Vagina (tissue), 2 donors: ENCODE data around the gene STK39. TPM values are rescaled to one million over a fixed set of nuclear protein-coding genes. Genes with fewer than 3 reads are reported as not detected.

ENCODE experiments used
- DNase-seq, 2 donors: peaks; one replicate each; pipeline ENCODE4 v3.0.0-alpha.2; 2017; ENCODE audit errors: extremely low spot score in 2 of 2
- H3K27ac ChIP-seq: fragments of 200-600 bp; sonication (generic); one replicate; pipeline ENCODE4 v1.5.1; 2019
- H3K27me3 ChIP-seq: fragments of 200-600 bp; sonication (generic); one replicate; pipeline ENCODE4 v1.5.1; 2019
- H3K36me3 ChIP-seq, 2 donors: fragments of 200-600 bp; sonication (generic); one replicate each; pipeline ENCODE4 v1.5.1; 2017 to 2019
- H3K4me1 ChIP-seq: fragments of 200-600 bp; sonication (generic); one replicate; pipeline ENCODE4 v1.5.1; 2019
- H3K4me3 ChIP-seq, 2 donors: fragments of 200-600 bp; sonication (generic); 1 replicate in 1 of 2; 2 replicates in 1 of 2; pipeline ENCODE4 v1.5.1; 2016 to 2019
- H3K9me3 ChIP-seq: fragments of 200-600 bp; sonication (generic); one replicate; pipeline ENCODE4 v1.5.1; 2019
- CTCF ChIP-seq, 3 experiments: fragments of 450-650 bp in 2 of 3; fragments of 200-600 bp in 1 of 3; sonication (generic) in 1 of 3; IDR thresholded peaks; one replicate each; pipeline ENCODE4 v1.5.1; 2017 to 2019; ENCODE audit warnings: antibody characterized with exemption in 3 of 3, mild to moderate bottlenecking in 2 of 3, moderate library complexity in 2 of 3
- POLR2A ChIP-seq, 2 donors: fragments of 450-650 bp; IDR thresholded peaks; one replicate each; pipeline ENCODE4 v1.6.1; 2017; ENCODE audit warnings: antibody characterized with exemption in 2 of 2, mild to moderate bottlenecking in 2 of 2, moderate library complexity in 2 of 2
- POLR2AphosphoS5 ChIP-seq, 2 donors: sonication (generic); formaldehyde crosslinking; IDR thresholded peaks; one replicate each; pipeline ENCODE4 v1.9.0; 2017; ENCODE audit warnings: antibody characterized with exemption in 2 of 2, mild to moderate bottlenecking in 2 of 2, low read depth in 1 of 2; ENCODE audit not compliant: insufficient read depth in 1 of 2
- intact Hi-C: fragments of 100-400 bp; cut with DNase I; formaldehyde crosslinking; loops from one replicate; pipeline ENCODE4 v1.15.1; 2023
- total RNA-seq: library from RNA; depleted of rRNA; stranded (reverse); fragments of >200 nt; gene quantifications from one replicate; pipeline ENCODE4 v1.2.3, GENCODE V29; 2016

Gene STK39
- total RNA-seq, 1 donor from 2014 or later = 15.5 TPM

DNA sequence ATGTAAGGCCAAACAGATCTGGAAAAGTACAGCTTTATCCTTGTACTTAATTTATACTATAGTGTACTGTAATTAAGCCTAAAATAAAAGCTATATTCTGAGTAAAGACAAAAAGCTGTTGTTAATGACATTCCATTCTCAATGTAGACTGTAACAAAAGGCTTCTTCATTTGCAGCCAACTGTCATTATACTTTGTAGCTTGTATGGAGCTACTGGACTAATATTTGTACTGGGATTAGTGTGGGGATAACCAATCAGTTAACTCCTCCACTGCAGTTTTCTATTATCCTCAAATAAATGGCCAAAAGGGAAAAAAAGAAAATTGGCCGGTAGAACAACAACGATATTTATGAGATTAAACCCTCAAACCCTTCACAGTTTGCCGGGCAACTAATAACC lies 66.5 kb downstream of the STK39 start:
- Histone ChIP-seq H3K4me3 (no peak overlapping the region), H3K36me3 (no peaks in the 10 kb centered on the region), H3K9me3 (no peaks in the 10 kb centered on the region), H3K4me1 (peaks cover 8% of the 10 kb centered on the region), H3K27me3 (no peaks in the 10 kb centered on the region), H3K27ac (no peak overlapping the region)
- intact Hi-C loops = no loop called here
- no peak for DNase-seq
- TF ChIP-seq CTCF (IDR thresholded peaks at IDR 0.05) (no peak), POLR2AphosphoS5 (IDR thresholded peaks at IDR 0.05; ENCODE audit: insufficient read depth in 1 of 2, low read depth in 1 of 2) (no peak), POLR2A (IDR thresholded peaks at IDR 0.05) (no peak)

GRCh38 chr2:168180483-168180882 lies 66.9 kb downstream of the STK39 start:
- peaks cover 8% of the 10 kb centered on the region for H3K4me1 ChIP-seq
- H3K27ac ChIP-seq = no peak overlapping the region

DNA sequence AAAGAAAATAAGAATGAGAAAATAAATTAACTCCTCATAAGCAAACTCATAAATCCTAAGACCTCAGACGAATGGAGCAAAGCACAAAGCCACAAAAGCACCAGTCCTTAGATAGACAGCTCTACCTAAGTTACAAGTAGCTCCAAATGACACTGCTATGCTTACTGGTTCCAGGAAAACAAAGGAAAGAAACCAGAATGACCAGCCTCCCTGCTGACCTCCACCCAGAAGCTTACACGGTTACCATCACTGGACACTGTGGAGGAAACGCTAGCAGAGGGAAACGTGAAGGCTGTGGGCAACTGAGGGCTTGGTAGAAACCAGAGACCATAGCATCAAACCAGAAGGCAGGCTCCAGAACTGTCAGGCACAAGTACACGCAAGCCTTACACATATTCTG lies 67.8 kb downstream of the STK39 start:
- no peak overlapping the region for H3K27ac ChIP-seq
- TF ChIP-seq POLR2A (IDR thresholded peaks at IDR 0.05) = no peak
- TF ChIP-seq POLR2AphosphoS5 (IDR thresholded peaks at IDR 0.05; ENCODE audit: insufficient read depth in 1 of 2, low read depth in 1 of 2) = no peak
- TF ChIP-seq CTCF (IDR thresholded peaks at IDR 0.05) = no peak
- H3K9me3 ChIP-seq = no peaks in the 10 kb centered on the region
- H3K4me1 ChIP-seq = peaks cover 8% of the 10 kb centered on the region
- no peaks in the 10 kb centered on the region for H3K27me3 ChIP-seq
- no peak for DNase-seq
- intact Hi-C loops = no loop called here
- H3K36me3 ChIP-seq = no peaks in the 10 kb centered on the region
- no peak overlapping the region for H3K4me3 ChIP-seq

More at GRCh38 chr2:168180483-168180882, 66.9 kb downstream of the STK39 start:
- no peaks in the 10 kb centered on the region for H3K9me3 ChIP-seq
- no peak overlapping the region for H3K4me3 ChIP-seq
- TF ChIP-seq CTCF (IDR thresholded peaks at IDR 0.05) = no peak
- TF ChIP-seq POLR2A (IDR thresholded peaks at IDR 0.05) = no peak
- TF ChIP-seq POLR2AphosphoS5 (IDR thresholded peaks at IDR 0.05; ENCODE audit: insufficient read depth in 1 of 2, low read depth in 1 of 2) = no peak
- no peaks in the 10 kb centered on the region for H3K36me3 ChIP-seq
- H3K27me3 ChIP-seq = no peaks in the 10 kb centered on the region
- intact Hi-C loops = no loop called here
- DNase-seq = no peak

GRCh38 chr2:168178520-168179324 lies 68.7 kb downstream of the STK39 start:
- Histone ChIP-seq H3K27ac (no peak overlapping the region), H3K36me3 (no peaks in the 10 kb centered on the region), H3K4me1 (peaks cover 8% of the 10 kb centered on the region), H3K4me3 (no peak overlapping the region), H3K27me3 (no peaks in the 10 kb centered on the region), H3K9me3 (no peaks in the 10 kb centered on the region)
- DNase-seq = no peak
- intact Hi-C loops = no loop called here
- TF ChIP-seq POLR2A (IDR thresholded peaks at IDR 0.05) = no peak
- TF ChIP-seq POLR2AphosphoS5 (IDR thresholded peaks at IDR 0.05; ENCODE audit: insufficient read depth in 1 of 2, low read depth in 1 of 2) = no peak
- no peak for TF ChIP-seq CTCF (IDR thresholded peaks at IDR 0.05)

GRCh38 chr2:168176402-168176801 lies 71.0 kb downstream of the STK39 start:
- Histone ChIP-seq H3K4me3 (no peak overlapping the region), H3K27me3 (no peaks in the 10 kb centered on the region), H3K4me1 (no peaks in the 10 kb centered on the region), H3K36me3 (no peaks in the 10 kb centered on the region), H3K9me3 (no peaks in the 10 kb centered on the region), H3K27ac (no peak overlapping the region)
- no peak for DNase-seq
- TF ChIP-seq POLR2A (IDR thresholded peaks at IDR 0.05) = no peak
- TF ChIP-seq POLR2AphosphoS5 (IDR thresholded peaks at IDR 0.05; ENCODE audit: insufficient read depth in 1 of 2, low read depth in 1 of 2) = no peak
- no peak for TF ChIP-seq CTCF (IDR thresholded peaks at IDR 0.05)
- intact Hi-C loops = no loop called here
